ENCODE measurements around the gene ZNF732. TPM values are rescaled to one million over a fixed set of nuclear protein-coding genes. Genes with fewer than 3 reads are reported as not detected.

ZNF732 gene
- total and polyA plus RNA-seq, 2 donors (not counting 1 experiment from before 2014, with no cell fraction given): 0.33 TPM; not detected in 1

DNA sequence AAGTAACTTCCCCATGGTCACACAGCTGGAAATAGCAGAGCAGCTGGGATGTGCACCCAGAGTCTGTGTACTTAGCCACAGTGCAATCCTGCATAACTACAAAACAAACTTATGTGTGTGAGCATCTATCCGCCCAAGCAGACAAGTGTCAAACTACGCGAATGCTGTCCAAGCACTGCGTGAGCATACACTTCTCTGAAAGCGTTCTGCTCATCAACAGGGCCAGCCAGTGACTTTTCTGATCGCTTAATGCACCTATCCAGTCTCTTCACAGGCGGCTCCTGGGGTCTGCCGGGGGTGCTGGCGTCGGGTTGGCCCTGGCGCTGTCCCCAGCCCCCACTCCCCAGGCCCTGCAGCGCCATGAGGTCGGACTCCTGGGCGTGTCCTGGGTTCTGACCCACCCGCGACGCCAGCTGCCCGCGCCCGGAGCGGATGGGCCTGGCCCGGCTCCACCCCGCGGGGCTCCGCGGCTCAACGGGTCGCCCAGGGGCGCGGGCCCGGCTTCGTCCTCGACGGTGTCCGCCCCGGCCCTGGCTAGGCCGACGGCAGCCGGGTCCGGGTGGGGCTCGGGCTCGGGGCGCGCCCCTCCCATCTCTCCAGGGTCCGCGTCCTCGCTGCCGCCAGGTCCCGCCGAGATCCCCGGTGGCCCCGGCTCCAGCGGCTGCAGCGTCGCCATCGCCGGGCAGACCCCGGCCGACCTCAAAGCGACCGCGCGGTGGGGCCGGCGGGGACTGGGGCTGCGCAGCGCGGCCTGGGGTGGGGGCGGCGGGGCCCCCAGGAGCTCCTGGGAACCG, 31.0 kb upstream of the ZNF732 start:
- Histone ChIP-seq H3K9ac (ENCODE audit: insufficient read depth, low read length) (peak overlapping the region; percentile 65), H3K9me3 (ENCODE audit: control insufficient read depth, insufficient read depth, low read depth, low read length) (no peaks in the 10 kb centered on the region), H3K27me3 (ENCODE audit: control insufficient read depth, insufficient read depth, low read length) (no peaks in the 10 kb centered on the region), H3K79me2 (ENCODE audit: control insufficient read depth, insufficient read depth, low read length) (peaks cover 20% of the 10 kb centered on the region), H4K20me1 (ENCODE audit: control insufficient read depth, extremely low read depth, insufficient read depth, low read length) (no peaks in the 10 kb centered on the region), H2AFZ (ENCODE audit: low read length) (peak overlapping the region; percentile 100), H3K36me3 (ENCODE audit: control insufficient read depth, insufficient read depth, low read length) (no peaks in the 10 kb centered on the region), H3K4me3 (replicated peaks in 1 of 4; ENCODE audit: control extremely low read depth in 1 of 4, insufficient read depth in 1 of 4, low read depth in 3 of 4, low read length in 4 of 4) (peak overlapping the region; percentile 37 to 81 (median 76)), H3K4me2 (ENCODE audit: extremely low read depth, insufficient read depth, low read length) (peak overlapping the region; percentile 94), H3K4me1 (ENCODE audit: control insufficient read depth, extremely low read depth, insufficient read depth, low read length) (no peaks in the 10 kb centered on the region), H3K27ac (ENCODE audit: insufficient read depth, low read length) (no peak overlapping the region)
- TF ChIP-seq, protein P1, sequence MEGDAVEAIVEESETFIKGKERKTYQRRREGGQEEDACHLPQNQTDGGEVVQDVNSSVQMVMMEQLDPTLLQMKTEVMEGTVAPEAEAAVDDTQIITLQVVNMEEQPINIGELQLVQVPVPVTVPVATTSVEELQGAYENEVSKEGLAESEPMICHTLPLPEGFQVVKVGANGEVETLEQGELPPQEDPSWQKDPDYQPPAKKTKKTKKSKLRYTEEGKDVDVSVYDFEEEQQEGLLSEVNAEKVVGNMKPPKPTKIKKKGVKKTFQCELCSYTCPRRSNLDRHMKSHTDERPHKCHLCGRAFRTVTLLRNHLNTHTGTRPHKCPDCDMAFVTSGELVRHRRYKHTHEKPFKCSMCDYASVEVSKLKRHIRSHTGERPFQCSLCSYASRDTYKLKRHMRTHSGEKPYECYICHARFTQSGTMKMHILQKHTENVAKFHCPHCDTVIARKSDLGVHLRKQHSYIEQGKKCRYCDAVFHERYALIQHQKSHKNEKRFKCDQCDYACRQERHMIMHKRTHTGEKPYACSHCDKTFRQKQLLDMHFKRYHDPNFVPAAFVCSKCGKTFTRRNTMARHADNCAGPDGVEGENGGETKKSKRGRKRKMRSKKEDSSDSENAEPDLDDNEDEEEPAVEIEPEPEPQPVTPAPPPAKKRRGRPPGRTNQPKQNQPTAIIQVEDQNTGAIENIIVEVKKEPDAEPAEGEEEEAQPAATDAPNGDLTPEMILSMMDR (conservative IDR thresholded peaks at IDR 0.05 in 1 of 2, IDR thresholded peaks at IDR 0.05 in 1 of 2; ENCODE audit: low read depth in 1 of 2, low read length in 2 of 2): no peak
- no peak for TF ChIP-seq EZH2 (IDR thresholded peaks at IDR 0.05; ENCODE audit: low read length, missing control alignments)
- peak in 1 of 2 donors; percentile 18 for DNase-seq (ENCODE audit: low read depth in 2 of 2)

DNA sequence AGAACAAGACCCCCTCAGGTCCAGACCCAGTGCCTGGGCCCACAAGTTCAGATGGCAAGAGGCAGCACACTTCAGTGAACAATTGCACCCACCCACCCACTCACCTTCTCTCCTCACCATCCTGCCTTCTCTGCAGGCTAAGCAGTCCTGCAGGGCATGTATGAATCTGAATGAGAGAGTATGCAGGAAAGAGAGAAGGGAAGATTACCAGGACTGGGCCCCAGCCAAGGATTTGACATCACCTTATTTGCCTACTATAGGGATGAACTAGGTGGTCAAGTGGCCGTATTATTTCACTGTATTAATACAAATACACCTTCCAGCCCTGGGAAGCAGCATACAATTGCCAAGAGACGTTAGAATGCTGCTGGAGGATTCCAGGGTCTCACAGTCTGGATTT, 30.2 kb upstream of the ZNF732 start:
- Histone ChIP-seq H3K9ac (ENCODE audit: insufficient read depth, low read length) (no peak overlapping the region), H4K20me1 (ENCODE audit: control insufficient read depth, extremely low read depth, insufficient read depth, low read length) (no peaks in the 10 kb centered on the region), H2AFZ (ENCODE audit: low read length) (no peak overlapping the region), H3K27me3 (ENCODE audit: control insufficient read depth, insufficient read depth, low read length) (no peaks in the 10 kb centered on the region), H3K27ac (ENCODE audit: insufficient read depth, low read length) (no peak overlapping the region), H3K79me2 (ENCODE audit: control insufficient read depth, insufficient read depth, low read length) (peaks cover 20% of the 10 kb centered on the region), H3K9me3 (ENCODE audit: control insufficient read depth, insufficient read depth, low read depth, low read length) (no peaks in the 10 kb centered on the region), H3K4me1 (ENCODE audit: control insufficient read depth, extremely low read depth, insufficient read depth, low read length) (no peaks in the 10 kb centered on the region), H3K4me2 (ENCODE audit: extremely low read depth, insufficient read depth, low read length) (no peak overlapping the region), H3K4me3 (replicated peaks in 1 of 4; ENCODE audit: control extremely low read depth in 1 of 4, insufficient read depth in 1 of 4, low read depth in 3 of 4, low read length in 4 of 4) (no peak overlapping the region), H3K36me3 (ENCODE audit: control insufficient read depth, insufficient read depth, low read length) (no peaks in the 10 kb centered on the region)
- no peak for DNase-seq (ENCODE audit: low read depth in 2 of 2)
- no peak for TF ChIP-seq EZH2 (IDR thresholded peaks at IDR 0.05; ENCODE audit: low read length, missing control alignments)
- TF ChIP-seq, protein P1 (conservative IDR thresholded peaks at IDR 0.05 in 1 of 2, IDR thresholded peaks at IDR 0.05 in 1 of 2; ENCODE audit: low read depth in 1 of 2, low read length in 2 of 2): no peak

DNA sequence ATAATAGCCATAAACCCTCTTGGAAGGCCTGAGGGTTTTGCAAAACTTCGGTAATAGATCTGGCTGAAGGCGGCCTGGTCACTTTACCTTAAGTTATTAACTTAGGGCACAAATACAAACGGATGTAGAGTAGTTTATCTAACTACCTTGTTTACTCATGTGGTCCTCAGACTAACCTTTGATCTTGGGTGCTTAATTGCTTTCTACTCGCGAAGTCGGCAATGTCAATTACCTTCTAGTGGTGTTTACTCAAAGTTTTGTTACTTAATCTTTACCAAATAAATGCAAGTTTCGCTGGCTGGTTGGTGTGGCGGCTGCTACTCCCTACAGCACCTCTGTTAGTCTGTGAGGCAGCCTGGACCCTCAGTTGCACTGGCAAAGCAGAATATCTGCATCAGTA, 23.5 kb upstream of the ZNF732 start:
- Histone ChIP-seq H3K27ac (ENCODE audit: insufficient read depth, low read length) (no peak overlapping the region), H3K4me3 (replicated peaks in 1 of 4; ENCODE audit: control extremely low read depth in 1 of 4, insufficient read depth in 1 of 4, low read depth in 3 of 4, low read length in 4 of 4) (no peak overlapping the region), H2AFZ (ENCODE audit: low read length) (no peak overlapping the region), H3K9me3 (ENCODE audit: control insufficient read depth, insufficient read depth, low read depth, low read length) (no peaks in the 10 kb centered on the region), H3K4me1 (ENCODE audit: control insufficient read depth, extremely low read depth, insufficient read depth, low read length) (no peaks in the 10 kb centered on the region), H4K20me1 (ENCODE audit: control insufficient read depth, extremely low read depth, insufficient read depth, low read length) (no peaks in the 10 kb centered on the region), H3K36me3 (ENCODE audit: control insufficient read depth, insufficient read depth, low read length) (no peaks in the 10 kb centered on the region), H3K27me3 (ENCODE audit: control insufficient read depth, insufficient read depth, low read length) (no peaks in the 10 kb centered on the region), H3K4me2 (ENCODE audit: extremely low read depth, insufficient read depth, low read length) (no peak overlapping the region), H3K9ac (ENCODE audit: insufficient read depth, low read length) (no peak overlapping the region), H3K79me2 (ENCODE audit: control insufficient read depth, insufficient read depth, low read length) (no peaks in the 10 kb centered on the region)
- no peak for TF ChIP-seq EZH2 (IDR thresholded peaks at IDR 0.05; ENCODE audit: low read length, missing control alignments)
- TF ChIP-seq, protein P1 (conservative IDR thresholded peaks at IDR 0.05 in 1 of 2, IDR thresholded peaks at IDR 0.05 in 1 of 2; ENCODE audit: low read depth in 1 of 2, low read length in 2 of 2): no peak
- no peak for DNase-seq (ENCODE audit: low read depth in 2 of 2)

All from fibroblast of lung (primary cell).